Measurements from ENCODE around the gene TM7SF2. TPM values are rescaled to one million over a fixed set of nuclear protein-coding genes. Genes with fewer than 3 reads are reported as not detected.

TM7SF2 gene
- total and polyA plus RNA-seq, 2 of the 13 experiments (the other 11 are each of a cell fraction or from before 2014, with no cell fraction given) = 56.0 to 66.9 TPM

DNA sequence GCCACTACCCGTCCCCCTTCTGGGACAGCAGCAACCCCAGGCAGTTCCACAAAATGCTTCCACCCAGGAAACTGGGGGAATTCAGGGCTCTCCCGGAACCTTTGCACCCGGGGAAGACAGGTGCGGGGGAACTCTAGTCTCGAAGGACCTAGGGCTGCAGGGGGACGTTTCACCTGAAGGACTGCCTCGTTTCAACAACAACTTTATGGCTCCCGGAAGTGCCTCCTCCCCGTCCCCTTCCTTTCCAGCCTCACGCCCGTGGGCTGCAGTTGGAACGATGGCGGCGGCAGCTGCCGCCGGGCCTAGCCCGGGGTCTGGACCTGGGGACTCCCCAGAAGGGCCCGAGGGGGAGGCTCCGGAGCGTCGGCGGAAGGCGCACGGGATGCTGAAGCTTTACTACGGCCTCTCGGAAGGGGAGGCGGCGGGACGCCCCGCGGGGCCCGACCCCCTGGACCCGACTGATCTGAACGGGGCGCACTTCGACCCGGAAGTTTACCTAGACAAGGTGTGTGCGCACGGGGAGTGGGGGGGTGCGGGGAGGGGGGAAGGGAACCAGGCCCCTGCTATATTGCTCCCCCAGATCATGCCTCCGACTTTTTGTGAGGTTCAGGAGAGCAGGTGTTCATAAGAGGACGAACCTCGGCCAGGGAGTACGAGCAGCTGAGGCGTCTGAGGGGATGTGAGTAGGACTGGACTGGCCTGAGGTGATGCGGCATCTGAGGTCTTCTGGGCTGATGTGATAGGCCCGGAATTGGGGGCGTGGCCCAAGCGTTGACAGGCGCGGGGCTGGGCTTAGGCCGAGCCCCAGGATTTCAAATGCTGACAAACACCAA, 15.5 kb upstream of the TM7SF2 start, which contains the start of gene VPS51 (continued):
- TF ChIP-seq NCOA2 (CRISPR knock-in tag; IDR thresholded peaks at IDR 0.05) (peak; percentile 48; the same call in 1 of the 2 replicates), ZC3H13 (CRISPR knock-in tag; IDR thresholded peaks at IDR 0.05) (no peak), ZNF253 (CRISPR knock-in tag; IDR thresholded peaks at IDR 0.05; ENCODE audit: borderline replicate concordance) (no peak), ZNF629 (CRISPR knock-in tag; conservative IDR thresholded peaks at IDR 0.05) (0 out of 2 replicates have a peak, but pooled peaks have one; percentile 18), ATF7 (IDR thresholded peaks at IDR 0.05) (no peak), ATF7 (CRISPR knock-in tag; IDR thresholded peaks at IDR 0.05) (peak; percentile 58), SOX5 (CRISPR knock-in tag; IDR thresholded peaks at IDR 0.05; ENCODE audit: borderline replicate concordance) (peak; percentile 64), MIER3 (CRISPR knock-in tag; IDR thresholded peaks at IDR 0.05; ENCODE audit: borderline replicate concordance) (peak; percentile 86; the same call in 1 of the 2 replicates), NCOA1 (CRISPR knock-in tag; IDR thresholded peaks at IDR 0.05) (no peak), ZNF256 (CRISPR knock-in tag; conservative IDR thresholded peaks at IDR 0.05) (no peak), RORA (CRISPR knock-in tag; IDR thresholded peaks at IDR 0.05) (no peak), MBD4 (IDR thresholded peaks at IDR 0.05; ENCODE audit: borderline replicate concordance, low read length) (no peak), ASH2L (IDR thresholded peaks at IDR 0.05; ENCODE audit: insufficient read length, low read depth, low read length) (peak; percentile 96), IKZF1 (IDR thresholded peaks at IDR 0.05) (no peak), EED (CRISPR knock-in tag; IDR thresholded peaks at IDR 0.05) (no peak; the same call in 1 of the 2 replicates), ZNF317 (CRISPR knock-in tag; IDR thresholded peaks at IDR 0.05) (peak; percentile 63; the same call in 1 of the 2 replicates), SNRNP70 (IDR thresholded peaks at IDR 0.05; ENCODE audit: low read depth, low read length) (no peak), DMAP1 (CRISPR knock-in tag; IDR thresholded peaks at IDR 0.05) (peak; percentile 92)
- TF ChIP-seq, protein P1, sequence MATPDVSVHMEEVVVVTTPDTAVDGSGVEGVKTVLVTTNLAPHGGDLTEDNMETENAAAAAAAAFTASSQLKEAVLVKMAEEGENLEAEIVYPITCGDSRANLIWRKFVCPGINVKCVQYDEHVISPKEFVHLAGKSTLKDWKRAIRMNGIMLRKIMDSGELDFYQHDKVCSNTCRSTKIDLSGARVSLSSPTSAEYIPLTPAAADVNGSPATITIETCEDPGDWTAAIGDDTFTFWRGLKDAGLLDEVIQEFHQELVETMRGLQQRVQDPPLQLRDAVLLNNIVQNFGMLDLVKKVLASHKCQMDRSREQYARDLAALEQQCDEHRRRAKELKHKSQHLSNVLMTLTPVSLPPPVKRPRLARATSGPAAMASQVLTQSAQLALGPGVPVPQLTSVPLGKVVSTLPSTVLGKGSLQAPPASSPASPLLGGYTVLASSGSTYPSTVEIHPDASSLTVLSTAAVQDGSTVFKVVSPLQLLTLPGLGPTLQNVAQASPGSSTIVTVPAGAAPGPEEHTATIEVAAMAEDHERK (CRISPR knock-in tag; IDR thresholded peaks at IDR 0.05; ENCODE audit: low read depth) = no peak
- TF ChIP-seq, protein P2, sequence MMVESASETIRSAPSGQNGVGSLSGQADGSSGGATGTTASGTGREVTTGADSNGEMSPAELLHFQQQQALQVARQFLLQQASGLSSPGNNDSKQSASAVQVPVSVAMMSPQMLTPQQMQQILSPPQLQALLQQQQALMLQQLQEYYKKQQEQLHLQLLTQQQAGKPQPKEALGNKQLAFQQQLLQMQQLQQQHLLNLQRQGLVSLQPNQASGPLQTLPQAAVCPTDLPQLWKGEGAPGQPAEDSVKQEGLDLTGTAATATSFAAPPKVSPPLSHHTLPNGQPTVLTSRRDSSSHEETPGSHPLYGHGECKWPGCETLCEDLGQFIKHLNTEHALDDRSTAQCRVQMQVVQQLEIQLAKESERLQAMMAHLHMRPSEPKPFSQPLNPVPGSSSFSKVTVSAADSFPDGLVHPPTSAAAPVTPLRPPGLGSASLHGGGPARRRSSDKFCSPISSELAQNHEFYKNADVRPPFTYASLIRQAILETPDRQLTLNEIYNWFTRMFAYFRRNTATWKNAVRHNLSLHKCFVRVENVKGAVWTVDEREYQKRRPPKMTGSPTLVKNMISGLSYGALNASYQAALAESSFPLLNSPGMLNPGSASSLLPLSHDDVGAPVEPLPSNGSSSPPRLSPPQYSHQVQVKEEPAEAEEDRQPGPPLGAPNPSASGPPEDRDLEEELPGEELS (CRISPR knock-in tag; IDR thresholded peaks at IDR 0.05) = peak; percentile 47
- TF ChIP-seq, protein P3, sequence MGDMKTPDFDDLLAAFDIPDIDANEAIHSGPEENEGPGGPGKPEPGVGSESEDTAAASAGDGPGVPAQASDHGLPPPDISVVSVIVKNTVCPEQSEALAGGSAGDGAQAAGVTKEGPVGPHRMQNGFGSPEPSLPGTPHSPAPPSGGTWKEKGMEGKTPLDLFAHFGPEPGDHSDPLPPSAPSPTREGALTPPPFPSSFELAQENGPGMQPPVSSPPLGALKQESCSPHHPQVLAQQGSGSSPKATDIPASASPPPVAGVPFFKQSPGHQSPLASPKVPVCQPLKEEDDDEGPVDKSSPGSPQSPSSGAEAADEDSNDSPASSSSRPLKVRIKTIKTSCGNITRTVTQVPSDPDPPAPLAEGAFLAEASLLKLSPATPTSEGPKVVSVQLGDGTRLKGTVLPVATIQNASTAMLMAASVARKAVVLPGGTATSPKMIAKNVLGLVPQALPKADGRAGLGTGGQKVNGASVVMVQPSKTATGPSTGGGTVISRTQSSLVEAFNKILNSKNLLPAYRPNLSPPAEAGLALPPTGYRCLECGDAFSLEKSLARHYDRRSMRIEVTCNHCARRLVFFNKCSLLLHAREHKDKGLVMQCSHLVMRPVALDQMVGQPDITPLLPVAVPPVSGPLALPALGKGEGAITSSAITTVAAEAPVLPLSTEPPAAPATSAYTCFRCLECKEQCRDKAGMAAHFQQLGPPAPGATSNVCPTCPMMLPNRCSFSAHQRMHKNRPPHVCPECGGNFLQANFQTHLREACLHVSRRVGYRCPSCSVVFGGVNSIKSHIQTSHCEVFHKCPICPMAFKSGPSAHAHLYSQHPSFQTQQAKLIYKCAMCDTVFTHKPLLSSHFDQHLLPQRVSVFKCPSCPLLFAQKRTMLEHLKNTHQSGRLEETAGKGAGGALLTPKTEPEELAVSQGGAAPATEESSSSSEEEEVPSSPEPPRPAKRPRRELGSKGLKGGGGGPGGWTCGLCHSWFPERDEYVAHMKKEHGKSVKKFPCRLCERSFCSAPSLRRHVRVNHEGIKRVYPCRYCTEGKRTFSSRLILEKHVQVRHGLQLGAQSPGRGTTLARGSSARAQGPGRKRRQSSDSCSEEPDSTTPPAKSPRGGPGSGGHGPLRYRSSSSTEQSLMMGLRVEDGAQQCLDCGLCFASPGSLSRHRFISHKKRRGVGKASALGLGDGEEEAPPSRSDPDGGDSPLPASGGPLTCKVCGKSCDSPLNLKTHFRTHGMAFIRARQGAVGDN (CRISPR knock-in tag; IDR thresholded peaks at IDR 0.05) = peak; percentile 81
- TF ChIP-seq, protein P4, sequence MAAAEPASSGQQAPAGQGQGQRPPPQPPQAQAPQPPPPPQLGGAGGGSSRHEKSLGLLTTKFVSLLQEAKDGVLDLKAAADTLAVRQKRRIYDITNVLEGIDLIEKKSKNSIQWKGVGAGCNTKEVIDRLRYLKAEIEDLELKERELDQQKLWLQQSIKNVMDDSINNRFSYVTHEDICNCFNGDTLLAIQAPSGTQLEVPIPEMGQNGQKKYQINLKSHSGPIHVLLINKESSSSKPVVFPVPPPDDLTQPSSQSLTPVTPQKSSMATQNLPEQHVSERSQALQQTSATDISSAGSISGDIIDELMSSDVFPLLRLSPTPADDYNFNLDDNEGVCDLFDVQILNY (CRISPR knock-in tag; conservative IDR thresholded peaks at IDR 0.05) = peak; percentile 70; the same call in 1 of the 2 replicates

Measured in HepG2 (cell line).